HEK293 (cell line): ENCODE results near the gene TNFRSF21.

Experiments used
- CTCF ChIA-PET: fragments of 350-600 bp; formaldehyde crosslinking; extraction: SDS; loops from one replicate; lab custom pipeline; 2021; ENCODE audit warnings: antibody characterized with exemption; lab: Yijun Ruan, JAX
- POLR2A ChIA-PET: fragments of 300-600 bp; formaldehyde crosslinking; extraction: SDS; loops from one replicate; lab custom pipeline; 2020; ENCODE audit warnings: antibody characterized with exemption, inconsistent platforms; lab: Yijun Ruan, JAX
- H3K27ac ChIP-seq: fragments of 200-500 bp; sonication (Bioruptor generic); 2 replicates; pipeline ENCODE4 v1.5.1; 2014; ENCODE audit warnings: low read depth, low read length, control low read depth, inconsistent platforms; ENCODE audit errors: extremely low read depth
- H3K36me3 ChIP-seq, 2 experiments: fragments of 200-500 bp in 1 of 2; sonication (Bioruptor generic) in 1 of 2; 1 replicate in 1 of 2; 2 replicates in 1 of 2; pipeline ENCODE4 v1.5.1; 2014 to 2017; ENCODE audit warnings: inconsistent platforms in 2 of 2, low read length in 2 of 2; ENCODE audit not compliant: control insufficient read depth in 2 of 2, insufficient read depth in 1 of 2
- H3K4me1 ChIP-seq: fragments of 200-500 bp; sonication (Bioruptor generic); 2 replicates; pipeline ENCODE4 v1.5.1; 2014; ENCODE audit warnings: mild to moderate bottlenecking, low read length, inconsistent platforms; ENCODE audit not compliant: control insufficient read depth, insufficient read depth
- H3K4me3 ChIP-seq: 2 replicates; pipeline ENCODE4 v1.5.1; 2011; ENCODE audit warnings: low read depth, mild to moderate bottlenecking, control low read depth, low read length, moderate library complexity
- H3K9me3 ChIP-seq: fragments of 200-500 bp; sonication (Bioruptor generic); 2 replicates; pipeline ENCODE4 v1.5.1; 2014; ENCODE audit warnings: low read depth, low read length, inconsistent platforms; ENCODE audit not compliant: control insufficient read depth, insufficient read depth
- KLF10 ChIP-seq: fragments of 450-650 bp; IDR thresholded peaks from 2 replicates; pipeline ENCODE4 v1.5.1; 2018; ENCODE audit warnings: missing biosample characterization, mild to moderate bottlenecking, missing genetic modification characterization
- PRDM1 ChIP-seq: fragments of 450-650 bp; formaldehyde crosslinking; IDR thresholded peaks from 2 replicates; pipeline ENCODE4; 2016; ENCODE audit warnings: missing biosample characterization, missing genetic modification characterization
- ZNF24 ChIP-seq: fragments of 450-650 bp; formaldehyde crosslinking; IDR thresholded peaks from 2 replicates; pipeline ENCODE4 v1.5.1; 2016; ENCODE audit warnings: missing biosample characterization, missing genetic modification characterization
- ZNF266 ChIP-seq: fragments of 450-650 bp; formaldehyde crosslinking; IDR thresholded peaks from 2 replicates; pipeline ENCODE4 v1.5.1; 2016; ENCODE audit warnings: missing biosample characterization, missing genetic modification characterization, low read depth
- ZNF274 ChIP-seq, 2 experiments: fragments of 200-500 bp in 1 of 2; fragments of 450-650 bp in 1 of 2; sonication (Bioruptor generic) in 1 of 2; formaldehyde crosslinking in 1 of 2; IDR thresholded peaks; 2 replicates each; pipeline versions ENCODE4 v1.5.1 to v1.6.1; 2014 to 2016; ENCODE audit warnings: borderline replicate concordance in 1 of 2, inconsistent platforms in 1 of 2, low read length in 1 of 2, missing biosample characterization in 1 of 2, missing genetic modification characterization in 1 of 2
- ZNF394 ChIP-seq: fragments of 450-650 bp; formaldehyde crosslinking; IDR thresholded peaks from 2 replicates; pipeline ENCODE4 v1.5.1; 2016; ENCODE audit warnings: missing biosample characterization, missing genetic modification characterization, mild to moderate bottlenecking, moderate library complexity, borderline replicate concordance
- ZNF501 ChIP-seq: fragments of 450-650 bp; formaldehyde crosslinking; IDR thresholded peaks from 2 replicates; pipeline ENCODE4 v1.5.1; 2016; ENCODE audit warnings: missing biosample characterization, missing genetic modification characterization
- ZNF639 ChIP-seq: fragments of 450-650 bp; formaldehyde crosslinking; IDR thresholded peaks from 2 replicates; pipeline ENCODE4 v1.5.1; 2016; ENCODE audit warnings: missing biosample characterization, missing genetic modification characterization
- ZNF660 ChIP-seq: fragments of 450-650 bp; IDR thresholded peaks from 2 replicates; pipeline ENCODE4 v1.5.1; 2018; ENCODE audit warnings: missing biosample characterization, mild to moderate bottlenecking, missing genetic modification characterization
- TF ChIP-seq, protein P1 (sequence below): fragments of 450-650 bp; formaldehyde crosslinking; IDR thresholded peaks from 2 replicates; pipeline ENCODE4 v1.5.1; 2016; ENCODE audit warnings: missing biosample characterization, missing genetic modification characterization
- TF ChIP-seq, protein P2 (sequence below): fragments of 450-650 bp; formaldehyde crosslinking; IDR thresholded peaks from 2 replicates; pipeline ENCODE4 v1.5.1; 2017; ENCODE audit warnings: missing biosample characterization, missing genetic modification characterization
- TF ChIP-seq, protein P3 (sequence below): fragments of 450-650 bp; formaldehyde crosslinking; IDR thresholded peaks from 2 replicates; pipeline ENCODE4 v1.5.1; 2016; ENCODE audit warnings: missing biosample characterization, missing genetic modification characterization

Gene TNFRSF21

GRCh38 chr6:47234266-47234933 is 75.3 kb downstream of the TNFRSF21 start:
- no peak for TF ChIP-seq ZNF639 (tag by site-specific recombination)
- TF ChIP-seq, protein P1, sequence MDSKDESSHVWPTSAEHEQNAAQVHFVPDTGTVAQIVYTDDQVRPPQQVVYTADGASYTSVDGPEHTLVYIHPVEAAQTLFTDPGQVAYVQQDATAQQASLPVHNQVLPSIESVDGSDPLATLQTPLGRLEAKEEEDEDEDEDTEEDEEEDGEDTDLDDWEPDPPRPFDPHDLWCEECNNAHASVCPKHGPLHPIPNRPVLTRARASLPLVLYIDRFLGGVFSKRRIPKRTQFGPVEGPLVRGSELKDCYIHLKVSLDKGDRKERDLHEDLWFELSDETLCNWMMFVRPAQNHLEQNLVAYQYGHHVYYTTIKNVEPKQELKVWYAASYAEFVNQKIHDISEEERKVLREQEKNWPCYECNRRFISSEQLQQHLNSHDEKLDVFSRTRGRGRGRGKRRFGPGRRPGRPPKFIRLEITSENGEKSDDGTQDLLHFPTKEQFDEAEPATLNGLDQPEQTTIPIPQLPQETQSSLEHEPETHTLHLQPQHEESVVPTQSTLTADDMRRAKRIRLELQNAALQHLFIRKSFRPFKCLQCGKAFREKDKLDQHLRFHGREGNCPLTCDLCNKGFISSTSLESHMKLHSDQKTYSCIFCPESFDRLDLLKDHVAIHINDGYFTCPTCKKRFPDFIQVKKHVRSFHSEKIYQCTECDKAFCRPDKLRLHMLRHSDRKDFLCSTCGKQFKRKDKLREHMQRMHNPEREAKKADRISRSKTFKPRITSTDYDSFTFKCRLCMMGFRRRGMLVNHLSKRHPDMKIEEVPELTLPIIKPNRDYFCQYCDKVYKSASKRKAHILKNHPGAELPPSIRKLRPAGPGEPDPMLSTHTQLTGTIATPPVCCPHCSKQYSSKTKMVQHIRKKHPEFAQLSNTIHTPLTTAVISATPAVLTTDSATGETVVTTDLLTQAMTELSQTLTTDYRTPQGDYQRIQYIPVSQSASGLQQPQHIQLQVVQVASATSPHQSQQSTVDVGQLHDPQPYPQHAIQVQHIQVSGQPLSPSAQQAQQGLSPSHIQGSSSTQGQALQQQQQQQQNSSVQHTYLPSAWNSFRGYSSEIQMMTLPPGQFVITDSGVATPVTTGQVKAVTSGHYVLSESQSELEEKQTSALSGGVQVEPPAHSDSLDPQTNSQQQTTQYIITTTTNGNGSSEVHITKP (tag by site-specific recombination): no peak
- TF ChIP-seq KLF10 (tag by site-specific recombination): peak; percentile 24; the same call in 1 of the 2 replicates
- ChIA-PET POLR2A (no interaction called here), CTCF (interaction anchor here (0.6 to 2.2 kb wide), 6 partner anchors 9 to 1395 kb away, joined by 3 to 8 read pairs (median 4); no protein-coding TSS in a partner anchor)
- Histone ChIP-seq H3K27ac (no peak overlapping the region), H3K4me3 (no peak overlapping the region), H3K9me3 (no peaks in the 10 kb centered on the region), H3K4me1 (peaks cover 23% of the 10 kb centered on the region), H3K36me3 (peaks cover 9 to 13% of the 10 kb centered on the region in 2 experiments; a peak in 2 of 3 replicates)

DNA sequence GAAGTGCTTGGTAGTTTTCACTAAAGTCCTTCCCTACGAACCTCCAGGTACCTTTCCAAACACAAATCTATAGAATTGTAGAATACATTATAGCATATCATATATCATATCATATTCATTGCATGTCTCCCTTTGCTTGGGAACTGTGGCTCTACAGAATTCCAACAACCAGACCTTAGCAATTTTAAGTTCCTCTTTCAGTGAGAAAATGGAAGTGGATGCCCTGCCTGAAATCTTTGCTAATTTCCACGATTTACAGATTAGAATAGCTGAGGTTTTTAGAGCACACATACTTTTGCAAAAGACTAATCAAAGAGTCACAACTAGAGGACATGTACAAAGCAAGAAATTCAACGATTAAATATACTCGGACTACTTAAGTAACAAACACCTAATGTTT is 78.6 kb downstream of the TNFRSF21 start:
- peaks cover 14% of the 10 kb centered on the region for H3K4me1 ChIP-seq
- no peak overlapping the region for H3K27ac ChIP-seq
- no peak for TF ChIP-seq ZNF660 (tag by site-specific recombination)
- TF ChIP-seq ZNF24 (tag by site-specific recombination): no peak
- TF ChIP-seq, protein P2, sequence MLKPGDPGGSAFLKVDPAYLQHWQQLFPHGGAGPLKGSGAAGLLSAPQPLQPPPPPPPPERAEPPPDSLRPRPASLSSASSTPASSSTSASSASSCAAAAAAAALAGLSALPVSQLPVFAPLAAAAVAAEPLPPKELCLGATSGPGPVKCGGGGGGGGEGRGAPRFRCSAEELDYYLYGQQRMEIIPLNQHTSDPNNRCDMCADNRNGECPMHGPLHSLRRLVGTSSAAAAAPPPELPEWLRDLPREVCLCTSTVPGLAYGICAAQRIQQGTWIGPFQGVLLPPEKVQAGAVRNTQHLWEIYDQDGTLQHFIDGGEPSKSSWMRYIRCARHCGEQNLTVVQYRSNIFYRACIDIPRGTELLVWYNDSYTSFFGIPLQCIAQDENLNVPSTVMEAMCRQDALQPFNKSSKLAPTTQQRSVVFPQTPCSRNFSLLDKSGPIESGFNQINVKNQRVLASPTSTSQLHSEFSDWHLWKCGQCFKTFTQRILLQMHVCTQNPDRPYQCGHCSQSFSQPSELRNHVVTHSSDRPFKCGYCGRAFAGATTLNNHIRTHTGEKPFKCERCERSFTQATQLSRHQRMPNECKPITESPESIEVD (tag by site-specific recombination): no peak
- no peak for TF ChIP-seq ZNF394 (tag by site-specific recombination)
- TF ChIP-seq ZNF266 (tag by site-specific recombination): no peak
- no peak for TF ChIP-seq ZNF274 (IDR thresholded peaks at IDR 0.05; ENCODE audit: low read length)
- TF ChIP-seq ZNF274 (tag by site-specific recombination; IDR thresholded peaks at IDR 0.05; ENCODE audit: borderline replicate concordance): no peak
- no peak for TF ChIP-seq PRDM1
- TF ChIP-seq, protein P3, sequence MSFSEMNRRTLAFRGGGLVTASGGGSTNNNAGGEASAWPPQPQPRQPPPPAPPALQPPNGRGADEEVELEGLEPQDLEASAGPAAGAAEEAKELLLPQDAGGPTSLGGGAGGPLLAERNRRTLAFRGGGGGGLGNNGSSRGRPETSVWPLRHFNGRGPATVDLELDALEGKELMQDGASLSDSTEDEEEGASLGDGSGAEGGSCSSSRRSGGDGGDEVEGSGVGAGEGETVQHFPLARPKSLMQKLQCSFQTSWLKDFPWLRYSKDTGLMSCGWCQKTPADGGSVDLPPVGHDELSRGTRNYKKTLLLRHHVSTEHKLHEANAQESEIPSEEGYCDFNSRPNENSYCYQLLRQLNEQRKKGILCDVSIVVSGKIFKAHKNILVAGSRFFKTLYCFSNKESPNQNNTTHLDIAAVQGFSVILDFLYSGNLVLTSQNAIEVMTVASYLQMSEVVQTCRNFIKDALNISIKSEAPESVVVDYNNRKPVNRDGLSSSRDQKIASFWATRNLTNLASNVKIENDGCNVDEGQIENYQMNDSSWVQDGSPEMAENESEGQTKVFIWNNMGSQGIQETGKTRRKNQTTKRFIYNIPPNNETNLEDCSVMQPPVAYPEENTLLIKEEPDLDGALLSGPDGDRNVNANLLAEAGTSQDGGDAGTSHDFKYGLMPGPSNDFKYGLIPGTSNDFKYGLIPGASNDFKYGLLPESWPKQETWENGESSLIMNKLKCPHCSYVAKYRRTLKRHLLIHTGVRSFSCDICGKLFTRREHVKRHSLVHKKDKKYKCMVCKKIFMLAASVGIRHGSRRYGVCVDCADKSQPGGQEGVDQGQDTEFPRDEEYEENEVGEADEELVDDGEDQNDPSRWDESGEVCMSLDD (tag by site-specific recombination): no peak
- no peak for TF ChIP-seq ZNF501 (tag by site-specific recombination)
- no peak overlapping the region for H3K4me3 ChIP-seq
- POLR2A ChIA-PET: no interaction called here
- peaks cover 9 to 13% of the 10 kb centered on the region in 2 experiments; a peak in 2 of 3 replicates for H3K36me3 ChIP-seq
- H3K9me3 ChIP-seq: no peaks in the 10 kb centered on the region
- CTCF ChIA-PET: no interaction called here
